Measurements from ENCODE around the gene RHOBTB1.

GRCh38 chr10:60986791-60987190, 42.8 kb upstream of the RHOBTB1 start:
- no peak for TF ChIP-seq CTCF (conservative IDR thresholded peaks at IDR 0.05; ENCODE audit: low read length)
- TF ChIP-seq EZH2phosphoT487 (IDR thresholded peaks at IDR 0.05; ENCODE audit: borderline replicate concordance), result no peak

Data from Loucy (cell line).